KMS-11 (cell line): ENCODE data around the gene REEP1.
"Not testable (repeated sequence)": the region's sequence is repeated elsewhere in the genome, so short reads cannot be mapped to it uniquely, and the experiment has no call there.

ENCODE experiments used
- H2AFZ ChIP-seq: fragments of 200-600 bp; sonication (generic); 2 replicates; pipeline ENCODE4 v1.6.1; 2016; ENCODE audit warnings: antibody characterized with exemption, mixed run types, low read depth
- H3K27ac ChIP-seq: fragments of 200-600 bp; sonication (generic); 2 replicates; pipeline ENCODE4 v1.6.1; 2016; ENCODE audit warnings: mild to moderate bottlenecking, mixed run types
- H3K27me3 ChIP-seq: fragments of 200-600 bp; sonication (generic); 2 replicates; pipeline ENCODE4 v1.6.1; 2017; ENCODE audit warnings: mild to moderate bottlenecking, low read depth, mixed run types, moderate library complexity; ENCODE audit not compliant: insufficient read depth
- H3K36me3 ChIP-seq: fragments of 200-600 bp; sonication (generic); 2 replicates; pipeline ENCODE4 v1.6.1; 2017; ENCODE audit warnings: mild to moderate bottlenecking, mixed run types; ENCODE audit not compliant: insufficient read depth
- H3K4me1 ChIP-seq: fragments of 200-600 bp; sonication (generic); 2 replicates; pipeline ENCODE4 v1.6.1; 2016; ENCODE audit warnings: mild to moderate bottlenecking, low read depth, mixed run types; ENCODE audit not compliant: poor library complexity, severe bottlenecking
- H3K4me2 ChIP-seq: fragments of 200-600 bp; sonication (generic); 2 replicates; pipeline ENCODE4 v1.7.0; 2016; ENCODE audit warnings: mild to moderate bottlenecking, mixed run types
- H3K4me3 ChIP-seq: fragments of 200-600 bp; sonication (generic); IDR thresholded peaks from 2 replicates; pipeline ENCODE4 v1.6.1; 2017; ENCODE audit warnings: low read depth, low read length, mixed read lengths; ENCODE audit not compliant: insufficient read depth
- H3K79me2 ChIP-seq: fragments of 200-600 bp; sonication (generic); 2 replicates; pipeline ENCODE4 v1.6.1; 2016; ENCODE audit warnings: low read depth, mixed run types; ENCODE audit not compliant: insufficient read depth
- H3K9ac ChIP-seq: fragments of 200-600 bp; sonication (generic); 2 replicates; pipeline ENCODE4 v1.6.1; 2016; ENCODE audit warnings: mild to moderate bottlenecking, mixed run types
- H4K20me1 ChIP-seq: fragments of 200-600 bp; sonication (generic); 2 replicates; pipeline ENCODE4 v1.6.1; 2016; ENCODE audit warnings: mild to moderate bottlenecking, mixed run types; ENCODE audit not compliant: insufficient read depth
- CTCF ChIP-seq: fragments of 200-600 bp; sonication (generic); conservative IDR thresholded peaks from 2 replicates; pipeline ENCODE4 v1.6.1; 2017; ENCODE audit warnings: low read depth, mild to moderate bottlenecking, antibody characterized with exemption, low read length, moderate library complexity, mixed read lengths

Gene REEP1

GRCh38 chr2:86232373-86232784 is 105.0 kb downstream of the REEP1 start:
- TF ChIP-seq CTCF: no peak
- H4K20me1 ChIP-seq: no peaks in the 10 kb centered on the region
- H3K27ac ChIP-seq: no peak overlapping the region
- no peaks in the 10 kb centered on the region for H3K36me3 ChIP-seq
- no peak overlapping the region for H3K4me3 ChIP-seq
- no peak overlapping the region for H3K9ac ChIP-seq
- H3K4me2 ChIP-seq: no peak overlapping the region
- H2AFZ ChIP-seq: no peak overlapping the region
- H3K4me1 ChIP-seq: peaks cover 6% of the 10 kb centered on the region
- H3K27me3 ChIP-seq: no peaks in the 10 kb centered on the region
- H3K79me2 ChIP-seq: no peaks in the 10 kb centered on the region

GRCh38 chr2:86231680-86232372 is 105.6 kb downstream of the REEP1 start:
- no peak overlapping the region for H2AFZ ChIP-seq
- TF ChIP-seq CTCF: no peak
- H3K9ac ChIP-seq: no peak overlapping the region
- no peaks in the 10 kb centered on the region for H4K20me1 ChIP-seq
- H3K36me3 ChIP-seq: no peaks in the 10 kb centered on the region
- H3K4me1 ChIP-seq: peaks cover under 1% of the 10 kb centered on the region
- H3K27me3 ChIP-seq: no peaks in the 10 kb centered on the region
- H3K79me2 ChIP-seq: no peaks in the 10 kb centered on the region
- no peak overlapping the region for H3K27ac ChIP-seq
- H3K4me3 ChIP-seq: no peak overlapping the region
- no peak overlapping the region for H3K4me2 ChIP-seq

- Histone ChIP-seq H4K20me1 (no peaks in the 10 kb centered on the region), H3K36me3 (no peaks in the 10 kb centered on the region), H3K4me3 (no peak overlapping the region), H3K9ac (no peak overlapping the region), H3K27me3 (no peaks in the 10 kb centered on the region), H3K4me2 (no peak overlapping the region), H3K79me2 (no peaks in the 10 kb centered on the region), H2AFZ (no peak overlapping the region), H3K4me1 (no peaks in the 10 kb centered on the region), H3K27ac (no peak overlapping the region)
- TF ChIP-seq CTCF: no peak
Measured at GRCh38 chr2:86230961-86231360, 106.5 kb downstream of the REEP1 start.

- Histone ChIP-seq H3K27me3 (no peaks in the 10 kb centered on the region), H3K4me3 (no peak overlapping the region), H3K4me2 (no peak overlapping the region), H2AFZ (no peak overlapping the region), H3K4me1 (no peaks in the 10 kb centered on the region), H3K9ac (no peak overlapping the region), H3K36me3 (no peaks in the 10 kb centered on the region), H4K20me1 (no peaks in the 10 kb centered on the region), H3K27ac (no peak overlapping the region), H3K79me2 (no peaks in the 10 kb centered on the region)
- TF ChIP-seq CTCF: no peak
Measured at GRCh38 chr2:86229221-86229620, 108.2 kb downstream of the REEP1 start.

GRCh38 chr2:86228574-86228973 is 108.9 kb downstream of the REEP1 start:
- H4K20me1 ChIP-seq, H3K4me2 ChIP-seq, H3K9ac ChIP-seq, H3K4me1 ChIP-seq, H2AFZ ChIP-seq, H3K79me2 ChIP-seq, H3K36me3 ChIP-seq, H3K27ac ChIP-seq, H3K4me3 ChIP-seq, H3K27me3 ChIP-seq: not testable (repeated sequence)
